NCI-H2196 (cell line): ENCODE data around the gene LIME1.
A peak's percentile ranks its signal among the peaks of the same experiment; 100 is the strongest.
"Not testable (repeated sequence)": the region's sequence is repeated elsewhere in the genome, so short reads cannot be mapped to it uniquely, and the experiment has no call there.

Experiments used
- DNase-seq: peaks from one replicate; lab custom pipeline; 2025; ENCODE audit not compliant: unreplicated experiment; lab: John Stamatoyannopoulos, UW

The LIME1 gene

GRCh38 chr20:63707558-63708300 is 28.7 kb upstream of the LIME1 start, which contains the start of the genes ARFRP1 and ZGPAT:
Gene ARFRP1 (minus strand): TSS chr20:63707976. CDS start chr20:63707091, 885 bp downstream.
Gene ZGPAT (plus strand): TSS chr20:63708039. CDS start chr20:63708581, 542 bp downstream.
- peak; percentile 93 for DNase-seq

- DNase-seq: no peak
Observed at GRCh38 chr20:63708301-63709148, 27.9 kb upstream of the LIME1 start.

- DNase-seq: no peak
Observed at GRCh38 chr20:63709149-63709527, 27.3 kb upstream of the LIME1 start.

- DNase-seq: no peak
Observed at GRCh38 chr20:63711085-63711645, 25.3 kb upstream of the LIME1 start.

- no peak for DNase-seq
Observed at GRCh38 chr20:63712191-63712590, 24.3 kb upstream of the LIME1 start.

GRCh38 chr20:63714858-63715257 is 21.6 kb upstream of the LIME1 start:
- DNase-seq: no peak

- DNase-seq: no peak
Observed at GRCh38 chr20:63718996-63719395, 17.5 kb upstream of the LIME1 start.

- DNase-seq: not testable (repeated sequence)
Observed at GRCh38 chr20:63722967-63723622, 13.4 kb upstream of the LIME1 start.

- not testable (repeated sequence) for DNase-seq
Observed at GRCh38 chr20:63730189-63730733, 6.2 kb upstream of the LIME1 start.

GRCh38 chr20:63731410-63731809 is 5.1 kb upstream of the LIME1 start:
- no peak for DNase-seq

GRCh38 chr20:63732118-63733095 is 4.1 kb upstream of the LIME1 start:
- no peak for DNase-seq

GRCh38 chr20:63733117-63733516 is 3.3 kb upstream of the LIME1 start:
- no peak for DNase-seq

GRCh38 chr20:63733579-63734081 is 2.8 kb upstream of the LIME1 start:
- no peak for DNase-seq

GRCh38 chr20:63734111-63734945 is 2.1 kb upstream of the LIME1 start:
- DNase-seq: no peak

- no peak for DNase-seq
Observed at GRCh38 chr20:63734946-63735858, 1.3 kb upstream of the LIME1 start.

- no peak for DNase-seq
Observed at GRCh38 chr20:63736893-63737694, 630 bp downstream of the LIME1 start.

GRCh38 chr20:63737695-63737944 is 1.2 kb downstream of the LIME1 start:
- no peak for DNase-seq
